Stimulated activated CD4-positive, alpha-beta T cell treated with anti-CD3 and anti-CD28 coated beads, Interleukin-12 subunit alpha, Interleukin-12 subunit beta, amount 100 ng/mL, for 48 hours (primary cell): ENCODE data around the gene PDPN.

Source experiments
- DNase-seq, 3 donors: peaks; one replicate each; pipeline ENCODE4 v3.0.0-alpha.2; 2020; ENCODE audit warnings: low read depth in 2 of 3, low spot score in 1 of 3

Gene PDPN

DNA sequence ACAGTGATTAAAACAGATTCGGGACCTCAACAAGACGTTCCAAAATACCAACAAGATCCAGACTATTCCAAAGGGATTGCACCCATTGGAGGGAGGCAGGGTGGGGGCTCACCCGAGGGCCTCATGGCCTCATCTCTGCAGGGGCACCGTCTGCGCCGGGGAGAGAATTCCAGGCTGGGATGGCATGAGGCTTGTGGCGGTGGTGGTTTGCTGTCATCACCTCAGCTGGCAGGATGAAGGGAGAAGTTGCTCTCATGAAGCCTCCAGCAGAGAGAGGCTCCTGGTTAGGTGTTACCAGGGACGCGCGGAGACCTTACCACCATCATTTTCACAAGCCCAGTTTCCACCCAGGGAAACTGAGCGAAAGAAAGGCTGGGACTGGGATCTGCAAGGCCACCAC is 6.7 kb upstream of the PDPN start:
- no peak for DNase-seq

- no peak for DNase-seq
Observed at GRCh38 chr1:13577846-13578245, 5.8 kb upstream of the PDPN start.

DNA sequence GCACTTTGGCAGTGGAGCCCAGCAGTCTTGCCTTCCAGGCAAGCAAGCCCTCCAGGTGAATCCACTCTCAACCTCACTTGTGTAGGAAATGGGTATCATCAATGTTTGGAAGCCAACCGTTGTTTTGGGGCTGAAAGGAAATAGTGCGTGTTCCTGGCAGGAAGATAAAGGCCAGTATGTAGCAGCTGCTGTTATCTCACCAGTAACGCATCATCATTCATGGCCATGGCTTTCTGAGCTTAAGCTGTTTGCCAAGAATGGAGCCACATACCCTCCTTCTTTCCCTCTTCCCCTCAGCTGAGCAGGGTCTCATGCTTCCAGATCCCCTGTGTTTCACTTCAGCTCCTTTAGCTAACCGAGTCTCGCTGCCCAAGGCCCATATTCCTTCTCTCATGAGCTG is 2.2 kb upstream of the PDPN start:
- DNase-seq: no peak

DNA sequence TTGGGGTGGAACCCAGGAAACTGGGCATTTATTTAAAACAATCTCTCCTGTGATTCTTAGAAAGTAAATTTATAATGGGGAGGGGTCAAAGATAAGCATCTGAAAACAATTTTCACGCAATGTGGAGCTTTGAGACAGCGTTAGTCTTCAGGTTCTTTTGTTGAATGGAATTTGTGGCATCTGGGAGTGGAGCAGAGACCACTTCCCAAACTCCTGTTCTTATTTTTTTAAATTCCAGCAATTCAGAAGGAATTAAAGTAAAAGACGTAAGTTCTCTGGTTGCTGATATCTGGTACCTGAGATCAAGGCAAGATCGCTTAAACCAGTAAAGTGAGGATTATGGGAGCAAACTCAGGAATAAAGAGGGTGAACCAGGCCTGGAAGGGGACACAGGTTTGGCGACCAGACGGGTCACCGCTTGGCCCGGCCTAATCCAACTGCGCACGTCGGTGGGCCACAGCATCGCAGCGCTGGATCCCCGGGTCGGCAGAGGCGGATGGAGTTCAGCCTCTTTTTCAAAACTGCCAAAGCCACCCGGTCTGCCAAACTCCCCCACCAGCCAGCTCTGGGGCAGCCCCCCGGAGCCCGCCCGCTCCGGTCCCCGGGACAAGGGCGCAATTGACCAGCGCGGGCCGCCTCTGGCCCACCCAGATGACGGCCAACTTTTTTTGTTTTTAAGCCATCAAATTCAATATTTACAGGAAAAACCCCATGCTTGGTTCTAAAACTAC is 754 bp upstream of the PDPN start:
- DNase-seq: no peak

DNA sequence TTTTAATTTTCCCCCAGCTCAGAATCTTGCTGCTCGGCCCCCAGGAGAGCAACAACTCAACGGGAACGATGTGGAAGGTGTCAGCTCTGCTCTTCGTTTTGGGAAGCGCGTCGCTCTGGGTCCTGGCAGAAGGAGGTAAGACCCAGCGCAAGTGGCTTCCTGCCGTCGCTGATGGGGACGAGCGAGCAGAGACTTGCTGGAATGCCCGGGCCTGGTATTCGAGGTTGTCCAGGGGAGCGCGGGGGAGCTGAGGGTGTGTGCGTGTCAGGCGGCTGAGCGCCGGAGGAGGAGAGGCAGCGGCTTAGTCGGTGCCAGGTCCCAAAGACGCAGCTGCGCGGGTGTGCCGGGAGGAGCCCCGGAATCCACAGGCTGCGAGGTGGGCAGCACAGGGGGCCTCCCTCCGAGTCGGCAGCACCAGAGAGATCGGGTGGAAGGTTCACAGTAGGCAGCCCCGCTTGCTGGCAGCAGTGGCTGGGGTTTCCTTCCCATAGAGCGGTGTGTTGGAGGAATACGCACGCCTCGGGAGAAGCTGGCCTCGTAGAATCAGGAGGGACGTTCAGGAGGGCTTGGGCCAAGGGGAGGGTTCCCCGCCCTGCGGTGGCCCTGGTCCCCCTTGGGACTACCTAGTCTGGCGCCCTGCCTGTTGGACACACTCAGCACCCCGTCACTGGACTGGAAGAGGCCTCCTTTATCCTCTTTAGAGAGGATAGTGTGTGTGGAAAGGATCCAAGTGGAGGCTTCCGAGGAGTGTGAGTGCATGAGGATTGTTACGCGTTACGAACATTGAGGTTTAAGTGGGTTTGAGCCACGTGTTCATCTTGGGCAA is 547 bp downstream of the PDPN start:
- no peak for DNase-seq

DNA sequence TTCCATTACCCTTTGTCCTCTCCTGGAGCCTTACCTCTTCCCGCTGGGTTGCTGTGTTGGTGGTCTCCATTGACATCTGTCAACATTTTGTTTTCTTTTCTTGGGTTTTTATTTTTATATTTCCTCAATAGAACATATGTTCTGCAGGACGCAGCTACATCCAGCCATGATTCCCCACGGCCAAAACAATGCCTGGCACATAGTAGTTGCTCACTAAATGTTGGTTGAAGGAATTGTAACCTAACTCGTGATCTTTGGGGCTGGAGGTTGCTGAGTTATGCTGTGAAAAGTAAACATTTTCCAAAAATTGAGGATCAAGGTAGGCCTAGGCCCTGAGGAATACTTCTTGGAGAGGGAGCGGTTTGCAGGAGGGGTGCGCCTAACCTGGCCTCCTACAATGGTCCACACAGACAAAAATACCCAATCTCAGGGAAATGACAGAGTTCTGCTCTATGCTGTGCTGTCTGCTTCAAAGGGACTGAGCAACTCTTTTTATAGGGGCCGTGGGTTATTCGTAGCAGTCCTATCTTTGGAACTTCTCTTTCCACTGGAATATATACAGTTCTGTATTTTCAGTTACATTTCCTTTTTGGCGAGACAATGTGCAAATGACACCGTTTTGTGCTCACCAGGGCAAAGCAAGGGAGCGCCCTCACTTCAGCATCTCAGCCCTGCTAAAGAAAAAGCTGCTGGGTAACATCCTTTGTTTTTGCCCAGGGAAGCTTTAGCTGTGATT is 1.4 kb downstream of the PDPN start:
- DNase-seq: no peak

DNA sequence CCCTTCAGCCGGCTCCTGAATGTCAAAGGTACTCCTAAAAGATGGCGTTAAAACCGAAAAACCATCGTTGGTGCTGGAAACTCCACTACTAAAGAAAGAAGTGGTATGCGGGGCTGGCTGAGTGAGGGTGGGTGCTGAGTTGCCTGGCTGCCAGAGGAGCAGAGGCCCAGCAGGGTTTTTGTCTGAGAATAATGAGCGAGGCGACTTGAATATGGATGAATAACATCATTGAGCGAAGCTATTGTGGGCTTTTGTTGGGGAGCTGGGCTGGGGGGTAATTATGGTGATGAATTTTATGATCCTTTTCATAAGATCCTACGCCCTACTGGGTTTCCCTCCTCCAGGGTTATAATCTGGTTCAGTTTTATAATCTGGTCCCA is 2.0 kb downstream of the PDPN start:
- no peak for DNase-seq

DNA sequence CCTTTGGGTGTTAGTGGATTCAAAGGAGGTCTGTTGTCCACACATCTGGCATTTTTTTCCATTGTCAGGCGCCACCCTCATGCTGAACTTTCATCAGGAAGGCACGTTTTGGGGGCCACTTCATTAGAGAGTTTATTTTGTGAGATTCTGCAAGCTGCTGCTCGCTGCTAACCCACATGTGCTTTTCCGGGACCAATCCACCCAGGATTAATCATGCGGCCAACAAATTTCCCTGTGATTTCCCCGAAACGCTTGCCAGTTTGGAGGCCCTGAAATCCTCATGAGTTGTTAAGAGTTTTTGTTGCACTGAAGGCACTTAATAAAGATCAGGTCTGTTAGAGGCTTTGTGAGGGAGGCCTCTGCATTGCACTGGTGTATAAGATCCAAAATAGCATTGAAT is 2.4 kb downstream of the PDPN start:
- no peak for DNase-seq

DNA sequence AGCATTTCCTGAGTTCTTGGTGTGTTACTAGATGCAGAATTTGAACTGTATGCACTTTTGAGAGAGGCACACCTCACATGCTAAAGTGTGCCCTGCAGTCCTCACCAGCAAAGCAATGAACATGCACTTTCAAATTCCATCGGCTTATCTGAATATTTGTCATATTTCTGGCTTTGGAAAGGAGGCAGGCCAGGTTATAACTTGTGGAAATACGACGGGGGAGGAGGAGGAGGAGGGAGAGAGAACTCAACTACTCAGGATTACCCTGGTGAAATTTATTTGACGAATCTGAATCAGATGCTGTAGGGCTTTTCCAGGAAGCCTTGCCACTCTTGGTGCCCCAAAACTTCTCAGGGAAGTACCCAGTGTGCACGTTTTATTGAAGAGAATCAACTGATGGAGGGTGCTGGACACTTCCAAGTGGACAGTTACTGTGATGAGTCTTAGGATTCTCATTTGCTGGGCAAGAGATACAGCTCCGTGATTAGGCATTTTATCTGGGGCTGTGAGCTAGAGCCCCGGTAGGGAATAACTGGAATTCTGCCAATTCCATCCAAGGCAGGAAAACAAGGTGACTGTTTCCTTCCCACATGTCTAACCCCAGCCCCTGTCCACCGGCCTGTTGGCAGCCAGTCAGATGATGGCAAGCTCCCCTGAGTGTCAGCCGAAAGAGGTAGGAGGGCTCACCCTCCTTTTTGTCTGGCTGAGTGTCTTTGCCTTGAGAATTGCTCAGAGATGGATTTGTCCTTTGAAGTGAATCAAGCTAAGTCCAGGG is 3.8 kb downstream of the PDPN start:
- no peak for DNase-seq

- DNase-seq: no peak
Observed at GRCh38 chr1:13588946-13589796, 5.5 kb downstream of the PDPN start.

DNA sequence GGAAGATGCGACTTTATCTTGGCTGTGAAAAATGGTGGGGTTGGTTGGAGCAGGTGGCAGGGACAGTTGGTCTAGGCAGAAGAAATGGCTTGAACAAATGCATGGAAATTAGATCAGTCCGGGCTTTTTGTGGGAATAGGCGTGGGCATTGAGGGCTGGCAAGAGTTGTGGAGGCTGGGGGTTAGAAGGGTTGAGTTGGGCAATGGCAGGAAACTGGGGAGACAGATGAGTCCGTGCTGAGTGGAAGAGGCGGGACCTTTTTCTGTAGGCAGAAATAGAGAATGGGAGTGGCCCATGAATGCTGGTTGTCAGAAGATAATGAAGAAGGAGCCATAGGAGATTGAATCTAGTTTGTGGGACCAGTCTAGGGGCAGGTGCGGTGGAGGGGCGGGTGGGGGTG is 6.9 kb downstream of the PDPN start:
- DNase-seq: no peak

GRCh38 chr1:13593511-13594131 is 10.0 kb downstream of the PDPN start:
- DNase-seq: no peak

DNA sequence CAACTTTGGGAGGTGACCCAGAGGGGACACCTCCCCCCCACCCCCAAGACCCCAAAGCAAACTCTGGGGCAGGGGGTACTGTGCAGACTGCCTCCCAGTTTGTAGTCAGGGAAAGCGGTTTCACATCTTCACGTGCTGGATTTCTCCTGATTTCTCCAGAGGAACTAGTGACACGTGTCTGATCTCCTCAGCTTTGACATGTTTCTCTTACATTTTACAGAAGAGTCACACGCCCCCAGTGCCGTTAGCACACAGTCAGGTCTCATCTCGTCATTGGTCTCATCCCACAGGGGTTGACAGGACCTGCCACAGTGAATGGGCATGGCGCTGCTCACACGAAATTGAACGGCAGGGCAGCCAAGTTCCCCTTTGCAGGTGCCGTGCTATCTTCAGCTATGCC is 11.8 kb downstream of the PDPN start:
- no peak for DNase-seq

- DNase-seq: no peak
Observed at GRCh38 chr1:13597166-13597565, 13.5 kb downstream of the PDPN start.

GRCh38 chr1:13600762-13601453 is 17.3 kb downstream of the PDPN start:
- DNase-seq: no peak

GRCh38 chr1:13604176-13604575 is 20.5 kb downstream of the PDPN start:
- no peak for DNase-seq

GRCh38 chr1:13604721-13605120 is 21.1 kb downstream of the PDPN start:
- DNase-seq: no peak

DNA sequence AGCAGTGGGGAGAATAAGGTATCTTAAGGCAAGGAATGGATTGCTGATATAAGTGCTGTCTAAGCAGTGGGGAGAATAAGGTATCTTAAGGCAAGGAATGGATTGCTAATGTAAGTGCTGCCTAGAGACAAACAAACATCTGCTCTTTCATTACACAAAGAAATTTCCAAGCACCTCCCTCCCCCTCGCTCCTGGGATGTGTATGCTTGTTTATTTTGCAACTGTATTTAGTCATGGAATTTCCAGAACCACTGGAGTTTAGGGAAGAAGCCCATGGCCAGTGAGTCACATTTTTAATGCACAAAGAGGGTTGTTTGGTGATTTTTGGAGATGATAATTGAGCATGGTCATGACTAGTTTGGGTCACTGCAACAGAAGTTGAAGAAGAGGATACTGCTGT is 21.5 kb downstream of the PDPN start:
- no peak for DNase-seq

- DNase-seq: no peak
Observed at GRCh38 chr1:13607002-13607401, 23.4 kb downstream of the PDPN start.
